ENCODE measurements around the gene STK10.
A peak's percentile ranks its signal among the peaks of the same experiment; 100 is the strongest.

DNA sequence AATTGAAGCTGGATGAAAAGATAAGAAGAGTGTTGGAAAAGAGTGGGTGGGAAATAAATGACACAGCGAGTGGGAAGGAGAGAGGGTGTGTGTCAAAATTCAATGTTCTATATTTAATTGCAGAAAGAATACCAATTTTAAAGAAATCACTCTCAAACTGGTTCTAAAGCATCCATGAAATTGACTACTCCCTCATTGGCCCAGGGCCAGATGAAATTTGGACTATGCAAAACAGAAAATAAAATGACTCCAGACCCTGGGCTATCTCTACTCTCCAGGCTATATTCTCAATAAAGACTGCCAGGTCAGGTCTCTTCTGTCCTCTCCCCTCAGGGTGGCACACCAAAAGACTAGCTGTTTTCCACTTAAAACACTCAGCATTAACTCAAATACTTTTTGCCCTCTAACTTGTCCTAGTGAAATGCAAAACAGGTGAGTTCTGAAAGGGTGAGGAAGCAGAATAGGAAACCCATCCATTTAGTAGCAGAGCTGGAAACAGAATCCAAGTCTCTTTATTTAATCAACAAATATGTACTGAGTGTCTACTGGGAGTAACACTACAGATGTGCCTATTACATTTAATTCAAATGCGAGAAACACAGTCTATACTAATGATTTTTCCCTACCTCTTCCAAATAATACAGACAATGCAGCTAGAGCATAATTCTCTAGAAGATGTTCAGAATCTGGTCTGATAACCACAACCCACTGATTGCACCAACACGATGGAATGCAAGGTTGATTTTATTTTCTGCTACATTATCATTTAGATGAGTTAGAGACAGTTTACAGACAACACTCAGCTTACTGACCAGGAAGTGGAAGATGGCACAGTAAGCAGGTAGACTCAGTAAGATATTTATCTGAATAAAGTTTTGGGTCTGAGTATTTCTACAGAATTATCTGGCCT, 48.1 kb upstream of the STK10 start:
- TF ChIP-seq GATA2 (IDR thresholded peaks at IDR 0.05; ENCODE audit: low read depth, low read length), result no peak
- TF ChIP-seq GATA3 (IDR thresholded peaks at IDR 0.05; ENCODE audit: low read depth, low read length), result peak; percentile 22; the same call in 1 of the 2 replicates

Data from SH-SY5Y (cell line).